SHP77 (cell line): ENCODE results near the gene YIF1B.

ENCODE experiments used
- DNase-seq, 2 experiments: peaks; one replicate each; lab custom pipeline; 2025; lab: John Stamatoyannopoulos, UW

YIF1B gene

GRCh38 chr19:38304352-38304865 lies 11.3 kb downstream of the YIF1B start:
- no peak for DNase-seq

GRCh38 chr19:38303517-38304351 lies 12.0 kb downstream of the YIF1B start, which contains the start of gene C19orf33:
C19orf33 (plus strand) TSS chr19:38304251; CDS start chr19:38304262, 11 bp downstream.
- no peak for DNase-seq

- no peak for DNase-seq
Observed at GRCh38 chr19:38298821-38299680, 16.7 kb downstream of the YIF1B start.

- no peak for DNase-seq
Observed at GRCh38 chr19:38294090-38294489, 21.7 kb downstream of the YIF1B start.

GRCh38 chr19:38293281-38293680 lies 22.5 kb downstream of the YIF1B start:
- DNase-seq: no peak

- no peak for DNase-seq
Observed at GRCh38 chr19:38291855-38292254, 23.9 kb downstream of the YIF1B start.

- no peak for DNase-seq
Observed at GRCh38 chr19:38290631-38291147, 25.1 kb downstream of the YIF1B start.

- DNase-seq: no peak
Observed at GRCh38 chr19:38289955-38290354, 25.8 kb downstream of the YIF1B start.

- no peak for DNase-seq
Observed at GRCh38 chr19:38288123-38288855, 27.5 kb downstream of the YIF1B start.

GRCh38 chr19:38287604-38288003 lies 28.1 kb downstream of the YIF1B start:
- DNase-seq: no peak

GRCh38 chr19:38285567-38285966 lies 30.2 kb downstream of the YIF1B start:
- no peak for DNase-seq

GRCh38 chr19:38284422-38284821 lies 31.3 kb downstream of the YIF1B start:
- no peak for DNase-seq

GRCh38 chr19:38283271-38283670 lies 32.5 kb downstream of the YIF1B start:
- no peak for DNase-seq

GRCh38 chr19:38281811-38282566 lies 33.8 kb downstream of the YIF1B start:
- no peak for DNase-seq

- DNase-seq: no peak
Observed at GRCh38 chr19:38280030-38280921, 35.5 kb downstream of the YIF1B start.

- DNase-seq: no peak
Observed at GRCh38 chr19:38278751-38279150, 37.0 kb downstream of the YIF1B start.

- DNase-seq: no peak
Observed at GRCh38 chr19:38277969-38278680, 37.6 kb downstream of the YIF1B start.

- no peak for DNase-seq
Observed at GRCh38 chr19:38277549-38277948, 38.2 kb downstream of the YIF1B start.

GRCh38 chr19:38276942-38277517 lies 38.7 kb downstream of the YIF1B start:
- no peak for DNase-seq
